ENCODE data around the gene FARP2. TPM values are rescaled to one million over a fixed set of nuclear protein-coding genes. Genes with fewer than 3 reads are reported as not detected.
"Not testable (repeated sequence)": the region's sequence is repeated elsewhere in the genome, so short reads cannot be mapped to it uniquely, and the experiment has no call there.

Gene FARP2
- total RNA-seq, 1 donor from 2014 or later: 27.6 TPM

DNA sequence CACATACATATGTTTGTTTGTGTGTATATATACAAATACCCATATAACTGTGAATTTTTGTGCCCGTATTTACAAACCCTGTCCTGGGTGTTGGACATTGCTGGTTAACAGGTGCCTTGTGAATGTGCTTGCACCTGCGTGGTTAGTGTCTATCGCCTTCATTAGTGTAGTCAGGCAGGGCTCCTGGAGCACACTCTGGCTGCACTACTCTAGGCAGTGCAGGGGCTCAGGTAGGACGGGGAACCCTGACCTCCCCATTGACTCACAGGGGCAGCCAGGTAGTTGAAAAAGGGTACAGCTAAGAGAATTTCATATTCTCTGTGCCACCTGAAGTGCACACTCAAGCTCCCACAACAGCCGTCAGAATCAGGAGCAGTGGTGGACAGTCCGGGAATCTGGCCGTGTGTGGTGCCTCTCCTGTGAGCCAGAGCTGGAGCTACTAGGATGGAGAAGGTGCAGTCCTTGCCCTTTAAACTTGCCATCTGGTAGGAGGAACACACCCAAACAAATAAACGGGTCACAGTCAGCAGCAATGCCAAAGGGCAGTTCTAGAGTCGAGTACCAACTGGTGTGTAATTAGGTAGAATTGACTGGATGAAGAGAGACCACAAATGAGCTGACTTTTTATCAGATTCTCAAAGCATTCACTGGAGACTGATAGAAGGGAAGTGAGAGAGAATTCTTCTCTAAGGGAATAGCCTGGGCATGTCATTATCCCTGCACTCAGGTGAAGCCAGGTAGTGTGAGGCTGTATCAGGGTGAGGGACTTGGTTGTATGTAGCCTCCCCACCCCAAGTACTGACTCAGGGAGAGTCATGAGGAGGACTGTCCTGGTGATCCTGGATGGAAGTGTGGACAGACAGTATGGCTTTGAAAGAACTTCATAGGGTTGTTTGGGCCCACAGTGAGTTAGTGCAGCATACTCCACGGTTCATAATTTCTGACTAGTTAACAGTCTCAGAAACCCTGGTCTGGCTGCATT is 44.1 kb downstream of the FARP2 start:
- ATAC-seq: peak; percentile 99
- DNase-seq (ENCODE audit: low spot score): peak; percentile 70

DNA sequence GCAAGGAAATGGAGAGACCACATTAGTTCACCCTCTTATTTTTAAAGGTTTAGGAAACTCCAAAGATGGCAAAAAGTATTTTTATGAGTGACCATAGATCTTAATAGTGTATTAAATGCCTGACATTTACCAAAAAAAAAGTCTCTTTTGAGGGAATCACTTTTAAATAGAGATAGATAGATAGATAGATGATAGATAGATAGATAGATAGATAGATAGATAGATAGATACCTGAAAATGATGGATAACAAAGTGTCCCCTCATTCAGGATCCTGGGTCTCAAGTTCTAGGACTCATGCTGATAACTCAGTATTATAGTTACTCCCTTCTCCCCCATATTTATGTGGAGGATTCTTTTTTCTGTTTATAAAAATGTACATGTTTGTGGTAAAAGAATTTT is 52.8 kb downstream of the FARP2 start:
- DNase-seq (ENCODE audit: low spot score) (no peak), ATAC-seq (no peak)

DNA sequence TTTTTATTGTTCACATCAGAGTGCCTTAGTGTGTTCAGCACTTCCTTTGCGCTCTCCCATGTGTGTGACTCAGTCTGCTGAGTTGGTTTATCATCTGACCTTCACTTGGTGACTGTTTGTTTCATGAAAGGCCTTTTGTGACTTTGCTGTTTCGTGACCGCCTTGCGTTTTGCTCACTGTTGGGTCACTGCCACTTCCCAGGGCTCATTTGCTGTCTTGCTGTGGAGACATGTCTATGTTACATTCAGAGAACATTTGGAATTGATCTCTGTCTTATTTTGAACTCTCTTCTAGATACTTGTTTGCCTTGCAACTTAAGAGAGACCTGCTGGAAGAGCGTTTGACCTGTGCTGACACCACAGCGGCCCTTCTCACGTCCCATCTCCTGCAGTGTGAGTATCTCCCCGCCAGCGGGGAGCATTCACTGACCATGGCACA is 54.7 kb downstream of the FARP2 start:
- no peak for ATAC-seq
- DNase-seq (ENCODE audit: low spot score): no peak

DNA sequence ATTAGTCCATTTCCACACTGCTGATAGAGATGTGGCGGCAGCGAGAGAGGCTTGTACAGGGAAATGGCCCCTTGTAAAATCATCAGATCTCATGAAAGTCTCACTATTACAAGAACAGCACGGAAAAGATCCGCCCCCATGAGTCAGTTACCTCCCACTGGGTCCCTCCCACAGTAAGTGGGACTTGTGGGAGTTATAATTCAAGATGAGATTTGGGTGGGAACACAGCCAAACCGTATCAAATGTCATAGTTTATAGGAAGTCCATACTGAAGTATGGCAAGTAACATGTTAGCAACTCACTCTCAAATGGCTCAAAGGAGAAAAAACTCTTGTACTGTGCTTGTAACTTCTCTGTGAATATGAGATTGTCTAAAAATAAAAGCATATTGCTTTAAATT is 56.1 kb downstream of the FARP2 start:
- DNase-seq (ENCODE audit: low spot score) (no peak), ATAC-seq (no peak)

DNA sequence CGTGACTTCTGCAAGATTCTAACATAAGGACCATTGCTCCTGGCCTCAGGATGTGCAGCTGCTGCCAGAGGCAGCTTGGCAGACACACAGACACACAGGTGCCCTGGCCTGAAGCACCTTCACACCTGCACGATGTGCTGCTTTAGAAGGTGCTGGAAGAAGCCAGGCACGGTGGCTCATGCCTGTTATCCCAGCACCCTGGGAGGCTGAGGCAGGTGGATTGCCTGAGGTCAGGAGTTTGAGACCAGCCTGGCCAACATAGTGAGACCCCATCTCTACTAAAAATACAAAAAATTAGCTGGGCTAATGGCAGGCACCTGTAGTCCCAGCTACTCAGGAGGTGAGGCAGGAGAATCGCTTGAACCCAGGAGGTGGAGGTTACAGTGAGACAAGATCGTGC is 57.4 kb downstream of the FARP2 start:
- DNase-seq (ENCODE audit: low spot score); ATAC-seq: not testable (repeated sequence)

DNA sequence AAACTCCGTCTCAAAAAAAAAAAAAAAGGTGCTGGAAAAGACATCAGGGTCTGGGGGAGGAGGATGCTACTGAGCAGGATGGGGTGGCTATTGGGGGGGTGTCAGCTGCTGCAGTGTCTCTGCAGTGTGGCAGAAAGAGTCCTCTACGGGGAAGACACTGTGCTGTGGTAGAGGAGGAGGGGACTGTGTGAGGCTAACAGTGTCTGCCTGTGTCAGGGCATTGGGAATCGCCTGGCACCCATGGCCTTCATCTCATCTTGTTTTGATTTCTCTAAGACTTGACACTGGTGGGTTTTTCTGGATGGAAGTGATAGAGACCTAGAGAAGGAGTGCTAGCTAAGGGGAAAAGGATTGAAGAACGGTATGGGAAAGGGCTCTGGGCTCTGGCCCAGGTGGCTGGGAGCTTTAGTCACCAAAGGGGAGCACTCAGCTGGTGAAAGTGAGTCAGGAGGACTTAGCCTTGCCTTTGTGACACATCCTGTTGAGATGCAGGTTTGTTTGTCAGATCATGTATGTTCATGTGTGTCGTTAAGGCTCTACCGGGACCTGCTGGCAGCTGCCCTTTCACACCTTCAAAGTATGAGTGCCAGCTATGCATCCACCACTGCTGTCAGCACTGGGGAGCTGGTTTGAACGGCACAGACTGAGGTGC is 58.0 kb downstream of the FARP2 start:
- no peak for ATAC-seq

DNA sequence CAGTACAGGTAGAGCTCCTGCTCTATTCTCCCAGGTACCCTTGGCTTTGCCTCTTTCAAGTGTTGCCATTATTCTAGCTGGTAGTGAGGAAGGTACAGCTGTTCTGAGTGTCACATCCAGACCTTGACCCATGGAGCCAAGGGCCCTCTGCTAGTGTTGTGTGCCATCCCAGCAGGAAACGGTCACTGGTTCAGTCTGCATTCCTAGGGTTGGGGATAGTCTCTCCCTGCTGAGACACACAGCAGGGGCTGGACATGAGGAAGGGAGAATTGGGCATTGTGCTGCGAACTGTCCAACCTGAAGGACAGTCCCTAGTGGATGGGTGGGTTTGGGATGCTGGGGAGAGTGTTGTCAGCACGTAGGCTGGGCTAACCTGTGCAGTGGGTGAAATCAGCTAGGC is 59.1 kb downstream of the FARP2 start:
- no peak for ATAC-seq

More for the DNA sequence above, 58.0 kb downstream of the FARP2 start:
- no peak for DNase-seq (ENCODE audit: low spot score)

DNA sequence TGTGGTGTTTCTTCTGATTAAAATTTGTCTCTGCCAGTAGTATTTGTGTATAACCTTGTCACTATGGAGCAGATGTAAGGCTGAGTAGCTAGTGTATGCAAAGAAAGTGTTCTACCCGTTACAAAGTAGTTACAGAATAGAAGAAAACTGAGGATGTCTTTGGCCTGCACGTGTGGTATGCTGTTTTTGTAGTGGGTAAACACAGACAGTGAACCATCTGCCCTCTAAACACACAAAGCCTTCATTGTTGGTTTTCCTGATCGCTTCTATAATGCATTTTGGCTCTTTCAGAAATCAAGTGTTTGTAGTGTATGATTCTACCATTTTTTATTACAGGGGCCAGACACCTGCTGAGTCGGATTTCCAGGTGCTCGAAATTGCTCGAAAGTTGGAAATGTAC is 61.5 kb downstream of the FARP2 start:
- ATAC-seq: no peak
- no peak for DNase-seq (ENCODE audit: low spot score)

More for the DNA sequence above, 59.1 kb downstream of the FARP2 start:
- no peak for DNase-seq (ENCODE audit: low spot score)

DNA sequence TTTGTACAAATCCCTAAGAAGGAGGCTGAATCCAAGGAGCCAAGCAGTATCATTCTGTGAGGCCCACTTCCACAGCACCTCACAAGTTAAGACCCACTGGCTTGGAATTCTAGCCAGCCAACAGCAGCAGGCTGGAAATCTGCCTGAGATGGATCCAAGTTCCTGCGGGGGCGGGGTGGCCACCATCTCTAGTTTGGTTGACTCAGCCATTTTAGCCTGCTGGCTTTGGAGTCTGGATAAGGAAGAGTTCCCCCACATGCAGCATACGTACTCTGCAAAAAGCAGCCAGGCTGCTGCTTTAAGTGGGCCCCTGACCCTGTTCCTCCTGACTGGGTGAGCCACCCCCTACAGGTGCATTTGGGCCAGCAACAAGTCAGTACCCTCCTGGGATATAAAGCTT is 65.2 kb downstream of the FARP2 start:
- DNase-seq (ENCODE audit: low spot score) (no peak), ATAC-seq (peak; percentile 26)

DNA sequence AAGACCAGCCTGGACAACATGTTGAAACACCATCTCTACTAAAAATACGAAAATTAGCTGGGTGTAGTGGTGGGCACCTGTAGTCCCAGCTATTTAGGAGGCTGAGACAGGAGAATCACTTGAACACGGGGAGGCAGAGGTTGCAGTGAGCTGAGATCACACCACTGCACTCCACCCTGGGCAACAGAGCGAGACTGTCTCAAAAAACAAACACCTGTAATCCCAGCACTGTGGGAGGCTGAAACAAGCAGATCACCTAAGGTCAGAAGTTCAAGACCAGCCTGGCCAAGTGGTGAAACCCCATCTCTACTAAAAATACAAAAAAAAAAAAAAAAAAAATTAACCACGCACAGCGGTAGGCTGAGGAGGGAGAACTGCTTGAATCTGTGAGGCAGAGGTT is 65.9 kb downstream of the FARP2 start:
- peak; percentile 66 for ATAC-seq
- DNase-seq (ENCODE audit: low spot score): not testable (repeated sequence)

DNA sequence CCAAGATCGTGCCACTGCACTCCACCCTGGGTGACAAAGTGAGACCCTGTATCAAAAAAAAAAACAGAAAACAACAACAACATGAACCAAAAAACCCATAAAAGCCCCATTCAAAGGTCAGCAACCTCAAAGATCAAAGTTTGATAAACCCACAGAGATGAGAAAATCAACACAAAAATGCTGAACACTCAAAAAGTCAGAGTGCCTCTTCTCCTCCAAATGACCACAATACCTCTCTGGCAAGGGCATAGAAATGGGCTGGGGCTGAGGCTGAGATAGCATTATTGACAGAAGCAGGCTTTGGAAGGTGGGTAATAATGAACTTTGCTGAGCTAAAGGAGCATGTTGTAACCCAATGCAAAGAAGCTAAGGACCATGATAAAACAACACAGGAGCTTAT is 66.3 kb downstream of the FARP2 start:
- DNase-seq (ENCODE audit: low spot score): no peak
- ATAC-seq: peak; percentile 86

DNA sequence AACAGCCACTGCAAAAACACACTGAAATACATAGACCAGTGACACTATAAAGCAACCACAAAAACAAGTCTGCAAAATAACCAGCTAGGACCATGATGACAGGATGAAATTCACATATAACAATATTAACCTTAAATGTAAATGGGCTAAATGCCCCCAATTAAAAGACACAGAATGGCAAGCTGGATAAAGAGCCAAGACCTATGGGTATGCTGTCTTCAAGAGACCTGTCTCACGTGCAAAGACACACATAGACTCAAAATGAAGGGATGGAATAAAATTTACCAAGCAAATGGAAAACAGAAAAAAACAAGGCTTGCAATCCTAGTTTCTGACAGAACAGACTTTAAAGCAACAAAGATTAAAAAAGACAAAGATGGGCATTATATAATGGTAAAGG is 67.4 kb downstream of the FARP2 start:
- DNase-seq (ENCODE audit: low spot score); ATAC-seq: not testable (repeated sequence)

DNA sequence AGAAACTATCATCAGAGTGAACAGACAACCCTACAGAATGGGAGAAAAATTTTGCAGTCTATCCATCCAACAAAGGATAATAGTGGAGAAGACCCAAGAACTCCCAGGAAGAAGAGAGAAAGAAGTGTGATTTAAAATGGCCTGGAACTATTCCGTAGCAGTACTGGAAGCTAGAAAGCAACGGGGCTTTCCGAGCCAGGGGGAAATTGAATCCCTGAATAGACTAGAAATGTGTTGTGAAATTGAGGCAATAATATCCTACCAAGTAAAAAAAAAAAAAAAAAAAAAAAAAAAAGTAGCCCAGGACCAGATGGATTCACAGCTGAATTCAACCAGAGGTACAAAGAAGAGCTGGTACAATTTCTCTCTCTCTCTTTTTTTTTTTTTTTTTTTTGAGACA is 69.3 kb downstream of the FARP2 start:
- no peak for DNase-seq (ENCODE audit: low spot score)
- ATAC-seq: no peak

DNA sequence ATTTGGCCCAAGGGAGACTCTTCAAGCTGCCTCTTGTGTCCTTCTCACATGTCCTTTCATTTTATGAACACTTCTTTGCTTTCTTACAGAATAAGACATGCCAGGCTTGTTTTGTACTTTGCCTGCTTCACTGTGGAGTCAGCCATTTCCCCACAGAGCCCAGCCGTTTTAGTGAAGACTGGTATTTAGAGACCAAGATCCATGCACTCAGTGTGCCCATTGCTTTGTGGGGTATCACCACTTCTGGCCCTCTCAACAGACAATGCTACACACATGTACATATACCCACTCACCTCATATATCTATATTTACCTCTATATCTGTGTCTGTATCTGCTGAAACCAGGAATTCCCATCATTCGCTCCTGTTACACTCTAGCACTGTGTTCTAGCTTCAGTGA is 74.1 kb downstream of the FARP2 start:
- ATAC-seq: no peak
- no peak for DNase-seq (ENCODE audit: low spot score)

DNA sequence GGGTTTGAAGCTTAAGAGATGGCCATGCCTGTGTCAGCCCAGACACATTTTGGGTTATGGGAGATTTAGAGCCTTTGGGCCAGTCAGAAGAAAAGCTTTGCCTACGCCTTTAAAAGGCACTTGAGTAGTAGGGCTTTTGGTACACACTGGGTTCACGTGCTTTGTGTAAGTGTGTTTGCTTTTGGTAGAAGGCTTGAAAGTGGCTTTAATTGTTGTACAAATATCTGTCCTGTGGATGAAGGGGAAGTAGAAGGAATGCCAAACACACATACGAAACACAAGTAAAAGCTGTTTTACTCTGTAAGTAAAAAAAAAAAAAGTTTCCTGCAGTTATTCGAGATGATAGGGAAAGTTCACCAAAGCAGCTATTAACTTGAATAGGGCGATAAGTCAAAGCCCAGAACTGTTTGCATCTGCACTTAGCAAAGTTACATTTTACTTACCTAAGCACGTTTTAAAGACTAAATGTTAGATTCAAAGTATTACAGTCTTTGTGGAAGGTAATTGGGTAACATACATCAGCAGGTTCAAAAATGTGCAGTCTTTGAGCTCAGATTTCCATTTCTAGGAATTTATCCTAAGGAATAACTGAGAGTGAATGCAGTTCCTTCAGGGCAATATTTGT is 76.9 kb downstream of the FARP2 start:
- ATAC-seq: peak; percentile 13

DNA sequence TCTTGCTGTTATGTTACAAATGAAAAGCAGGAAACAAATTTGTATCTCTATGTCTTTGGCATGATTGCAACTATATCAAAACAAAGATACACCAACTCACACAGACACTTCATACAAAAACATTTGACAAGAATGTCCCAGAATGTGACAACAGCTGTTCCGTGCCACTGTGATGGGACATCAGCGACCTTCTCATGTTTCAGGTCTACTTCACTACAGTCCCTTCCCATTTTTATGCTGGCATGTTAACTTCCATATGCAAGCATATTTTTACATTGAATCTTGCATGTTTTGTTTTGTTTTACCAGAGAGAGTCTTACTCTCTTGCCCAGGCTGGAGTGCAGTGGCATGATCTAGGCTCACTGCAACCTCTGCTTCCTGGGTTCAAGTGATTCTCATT is 81.1 kb downstream of the FARP2 start:
- DNase-seq (ENCODE audit: low spot score) (no peak), ATAC-seq (no peak)

More for the DNA sequence above, 76.9 kb downstream of the FARP2 start:
- no peak for DNase-seq (ENCODE audit: low spot score)

DNA sequence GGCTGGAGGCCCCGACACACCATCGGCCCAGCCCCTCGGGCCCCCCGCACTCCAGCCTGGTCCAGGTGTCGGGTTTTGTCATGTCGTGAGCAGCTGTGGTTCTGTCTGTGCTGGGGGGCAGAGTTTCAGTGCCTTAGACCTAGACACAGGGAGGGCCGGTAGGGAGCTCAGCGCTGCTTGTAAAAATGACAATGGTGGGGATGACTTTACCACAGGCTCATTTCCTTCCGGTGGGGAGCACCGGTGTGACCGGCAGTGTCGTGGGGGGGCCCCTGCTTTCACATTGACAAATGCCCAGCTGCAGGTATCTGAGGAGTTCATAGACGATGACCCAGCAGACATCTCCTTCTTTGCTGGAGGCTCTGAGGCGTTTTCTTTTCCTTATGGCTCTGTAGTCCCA is 85.4 kb downstream of the FARP2 start:
- no peak for ATAC-seq
- no peak for DNase-seq (ENCODE audit: low spot score)

DNA sequence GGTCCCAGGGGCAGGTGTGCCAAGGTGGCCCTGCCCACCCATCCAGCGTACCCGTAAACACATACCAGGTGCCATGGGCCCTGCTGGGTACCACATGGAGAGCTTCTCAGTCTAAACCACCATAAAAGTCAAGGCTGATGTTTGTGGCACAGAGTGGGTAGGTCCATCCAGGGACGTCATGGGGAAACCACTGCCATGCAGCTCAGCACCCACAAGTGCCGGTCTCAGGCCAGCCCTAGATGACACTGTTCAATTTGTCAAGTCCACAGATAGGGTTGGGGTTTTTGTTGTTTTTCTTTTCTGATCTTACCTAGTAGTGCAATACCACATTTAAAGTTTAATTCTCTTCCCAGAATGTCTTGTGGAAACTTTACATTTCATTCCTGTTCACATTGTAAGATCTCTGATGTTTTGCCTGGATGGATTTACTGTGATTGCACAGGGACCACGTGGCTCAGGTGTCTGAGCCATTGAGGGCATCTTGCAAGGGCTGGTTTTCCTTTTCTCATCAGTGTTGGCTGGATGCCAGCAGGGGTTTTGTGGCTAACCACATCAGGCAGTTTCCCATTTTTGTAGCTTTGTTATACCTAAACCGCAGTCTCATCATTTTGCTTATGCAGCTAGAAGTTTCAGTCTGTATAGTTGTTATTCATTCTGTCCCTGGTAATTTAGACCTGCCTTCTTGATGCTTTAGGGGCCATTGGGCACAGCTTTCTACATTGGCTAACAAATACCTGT is 87.6 kb downstream of the FARP2 start:
- DNase-seq (ENCODE audit: low spot score): no peak
- no peak for ATAC-seq

DNA sequence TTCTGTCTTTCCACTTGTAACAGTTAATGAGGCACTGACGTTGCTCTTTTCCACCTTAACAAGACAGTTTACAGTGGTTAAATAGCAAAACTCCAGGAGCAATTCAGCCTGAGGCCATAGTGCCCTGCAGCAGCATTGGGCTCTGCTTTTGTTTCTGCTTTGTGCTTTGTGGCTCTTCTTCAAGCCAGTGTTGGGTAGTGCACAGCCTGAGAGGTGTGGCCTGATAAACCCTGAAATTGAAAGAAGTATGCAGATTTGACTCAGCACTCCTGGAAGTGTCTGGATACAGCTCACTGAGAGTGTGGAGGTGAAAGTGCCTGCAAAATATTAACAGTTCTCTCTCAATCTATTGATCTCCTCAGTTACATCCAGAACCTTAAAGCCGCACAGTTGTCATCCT is 89.3 kb downstream of the FARP2 start:
- no peak for DNase-seq (ENCODE audit: low spot score)
- no peak for ATAC-seq

DNA sequence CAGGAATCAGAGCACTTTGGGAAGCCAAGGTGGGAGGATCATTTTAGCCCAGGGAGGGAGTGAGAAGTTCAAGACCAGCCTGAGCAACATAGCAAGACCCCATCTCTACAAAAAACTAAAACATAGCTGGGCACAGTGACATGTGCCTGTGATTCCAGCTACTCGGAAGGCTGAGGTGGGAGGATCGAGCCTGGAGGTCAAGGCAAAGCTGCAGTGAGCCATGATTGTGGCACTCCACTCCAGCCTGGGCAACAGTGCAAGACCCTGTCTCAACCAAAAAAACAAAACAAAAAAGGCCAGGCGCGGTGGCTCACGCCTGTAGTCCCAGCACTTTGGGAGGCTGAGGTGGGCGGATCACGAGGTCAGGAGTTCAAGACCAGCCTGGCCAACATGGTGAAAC is 94.0 kb downstream of the FARP2 start:
- not testable (repeated sequence) for DNase-seq (ENCODE audit: low spot score); ATAC-seq

Data from left lobe of liver (tissue), 2 donors.